ENCODE results near the gene OCA2. TPM values are rescaled to one million over a fixed set of nuclear protein-coding genes. Genes with fewer than 3 reads are reported as not detected.

Gene OCA2
- total and polyA plus RNA-seq, 4 donors = 0.49 to 23.0 (median 2.3) TPM

DNA sequence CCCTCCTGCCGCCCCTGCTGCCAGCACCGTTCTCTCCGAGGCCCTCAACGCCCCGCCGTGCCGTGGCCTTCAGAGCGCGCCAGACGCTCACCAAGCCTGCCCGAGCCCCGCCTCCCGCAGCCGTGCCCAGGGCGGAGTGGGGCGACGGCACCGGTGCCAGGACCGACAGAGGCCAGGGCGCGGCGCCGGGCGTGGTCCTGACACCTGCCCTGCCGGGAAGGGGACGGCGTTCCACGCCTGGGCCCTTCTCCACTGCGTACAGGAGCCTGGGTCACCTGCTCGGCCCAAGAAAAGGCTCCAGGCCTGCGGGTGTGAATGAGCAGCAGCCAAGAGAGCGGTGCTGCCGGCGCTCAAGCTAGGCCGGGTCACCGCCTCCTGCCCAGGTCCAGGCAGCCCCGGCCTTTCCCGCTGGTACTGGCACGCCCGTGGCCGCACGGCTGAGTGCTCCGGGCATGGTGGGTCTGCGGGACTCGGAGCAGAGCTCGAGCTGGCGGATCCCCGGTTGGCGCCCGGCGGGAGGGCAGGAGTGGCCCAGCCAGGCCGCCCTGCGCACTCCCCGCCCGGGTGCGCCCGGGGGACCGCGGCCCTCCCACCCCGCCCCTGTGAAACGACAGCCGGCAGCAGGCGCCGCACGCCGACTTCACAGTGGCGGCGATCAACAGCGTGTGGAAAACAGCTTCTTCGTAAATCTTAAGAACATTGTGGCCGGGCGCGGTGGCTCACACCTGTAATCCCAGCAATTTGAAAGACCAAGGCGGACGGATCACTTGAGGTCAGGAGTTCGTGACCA, 4.2 kb downstream of the OCA2 start:
- Histone ChIP-seq H3K4me1 (ENCODE audit: control insufficient read depth in 5 of 5, insufficient read depth in 5 of 5, low read length in 5 of 5) (peaks cover 0 to 51% (median 8%) of the 10 kb centered on the region in 5 donors), H3K27me3 (ENCODE audit: control insufficient read depth in 3 of 3, insufficient read depth in 3 of 3, low read length in 2 of 3) (peaks cover 0 to 7% (median 0%) of the 10 kb centered on the region in 3 donors), H3K4me3 (peak overlapping the region; percentile 28), H3K9ac (ENCODE audit: insufficient read depth in 1 of 2, low read length in 2 of 2) (peak overlapping the region in 1 of 2 donors; percentile 51), H3K27ac (ENCODE audit: low read depth in 1 of 2, low read length in 1 of 2) (peak overlapping the region; percentile 29 to 94), H3K9me3 (ENCODE audit: control insufficient read depth in 4 of 4, insufficient read depth in 3 of 4, low read length in 3 of 4) (peaks cover 0 to 5% (median under 1%) of the 10 kb centered on the region in 4 donors), H3K36me3 (ENCODE audit: control insufficient read depth in 4 of 4, insufficient read depth in 4 of 4, low read length in 4 of 4) (peaks cover 0 to 5% (median 2%) of the 10 kb centered on the region in 4 donors)
- 3 to 4% methylated on average over 51 to 76 of the region's 76 CpGs for WGBS, 2 donors
- TF ChIP-seq, protein P1, sequence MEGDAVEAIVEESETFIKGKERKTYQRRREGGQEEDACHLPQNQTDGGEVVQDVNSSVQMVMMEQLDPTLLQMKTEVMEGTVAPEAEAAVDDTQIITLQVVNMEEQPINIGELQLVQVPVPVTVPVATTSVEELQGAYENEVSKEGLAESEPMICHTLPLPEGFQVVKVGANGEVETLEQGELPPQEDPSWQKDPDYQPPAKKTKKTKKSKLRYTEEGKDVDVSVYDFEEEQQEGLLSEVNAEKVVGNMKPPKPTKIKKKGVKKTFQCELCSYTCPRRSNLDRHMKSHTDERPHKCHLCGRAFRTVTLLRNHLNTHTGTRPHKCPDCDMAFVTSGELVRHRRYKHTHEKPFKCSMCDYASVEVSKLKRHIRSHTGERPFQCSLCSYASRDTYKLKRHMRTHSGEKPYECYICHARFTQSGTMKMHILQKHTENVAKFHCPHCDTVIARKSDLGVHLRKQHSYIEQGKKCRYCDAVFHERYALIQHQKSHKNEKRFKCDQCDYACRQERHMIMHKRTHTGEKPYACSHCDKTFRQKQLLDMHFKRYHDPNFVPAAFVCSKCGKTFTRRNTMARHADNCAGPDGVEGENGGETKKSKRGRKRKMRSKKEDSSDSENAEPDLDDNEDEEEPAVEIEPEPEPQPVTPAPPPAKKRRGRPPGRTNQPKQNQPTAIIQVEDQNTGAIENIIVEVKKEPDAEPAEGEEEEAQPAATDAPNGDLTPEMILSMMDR (IDR thresholded peaks at IDR 0.05; ENCODE audit: control extremely low read depth, extremely low read depth) = no peak
- ATAC-seq (ENCODE audit: insufficient read depth, low FRiP score) = peak; percentile 70
- peak; percentile 56 to 68 (median 61) for DNase-seq

DNA sequence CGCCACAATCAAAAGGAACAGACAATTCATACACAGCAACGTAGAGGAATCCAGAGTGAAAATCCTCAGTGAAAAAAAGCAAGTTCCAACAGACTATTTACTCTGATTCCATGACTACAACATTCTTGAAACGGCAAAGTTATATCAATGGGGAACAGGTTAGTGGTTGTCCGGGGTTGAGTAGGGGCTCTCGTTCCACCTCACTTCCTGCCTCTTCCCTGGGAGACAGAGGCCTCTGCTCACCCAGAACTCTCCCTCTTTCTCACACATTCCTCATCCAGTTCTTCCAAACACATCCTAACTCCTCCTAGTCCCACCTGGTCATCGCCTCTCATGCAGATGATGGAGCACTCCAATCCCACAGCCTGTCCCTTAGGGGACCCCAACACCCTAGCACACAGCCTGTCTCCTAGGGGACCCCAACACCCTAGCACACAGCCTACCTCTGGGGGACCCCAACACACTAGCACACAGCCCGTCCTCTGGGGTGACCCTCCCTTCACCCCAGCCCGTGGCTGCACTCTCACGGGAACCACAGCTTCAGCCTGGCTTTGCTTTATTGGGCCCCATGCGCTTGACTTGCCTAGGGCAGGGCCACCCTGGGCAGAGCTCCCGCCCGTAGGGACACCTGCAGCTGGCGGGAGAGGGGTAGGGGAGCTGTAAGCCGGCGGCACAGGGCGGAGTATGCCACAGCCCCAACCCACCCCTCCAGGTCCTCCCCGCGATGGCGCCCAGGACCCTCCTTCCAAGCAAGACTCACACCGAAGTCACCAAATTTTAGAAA, 5.2 kb downstream of the OCA2 start:
- H3K27me3 ChIP-seq (ENCODE audit: control insufficient read depth in 3 of 3, insufficient read depth in 3 of 3, low read length in 2 of 3) = peaks cover 0 to 4% (median 0%) of the 10 kb centered on the region in 3 donors
- ATAC-seq (ENCODE audit: insufficient read depth, low FRiP score) (no peak), DNase-seq (peak in 1 of 3 donors; percentile 33)
- WGBS, 2 donors = 42 to 59% methylated on average over 20 of the region's 20 CpGs
- H3K9ac ChIP-seq (ENCODE audit: insufficient read depth in 1 of 2, low read length in 2 of 2) = no peak overlapping the region
- no peak overlapping the region for H3K27ac ChIP-seq (ENCODE audit: low read depth in 1 of 2, low read length in 1 of 2)
- H3K4me1 ChIP-seq (ENCODE audit: control insufficient read depth in 5 of 5, insufficient read depth in 5 of 5, low read length in 5 of 5) = peaks cover 0 to 45% (median 8%) of the 10 kb centered on the region in 5 donors
- H3K4me3 ChIP-seq = no peak overlapping the region
- TF ChIP-seq, protein P1 (IDR thresholded peaks at IDR 0.05; ENCODE audit: control extremely low read depth, extremely low read depth) = no peak
- peaks cover 0 to 5% (median 2%) of the 10 kb centered on the region in 4 donors for H3K36me3 ChIP-seq (ENCODE audit: control insufficient read depth in 4 of 4, insufficient read depth in 4 of 4, low read length in 4 of 4)
- peaks cover 0 to 5% (median under 1%) of the 10 kb centered on the region in 4 donors for H3K9me3 ChIP-seq (ENCODE audit: control insufficient read depth in 4 of 4, insufficient read depth in 3 of 4, low read length in 3 of 4)

- Histone ChIP-seq H3K9me3 (ENCODE audit: control insufficient read depth in 4 of 4, insufficient read depth in 3 of 4, low read length in 3 of 4) (peaks cover 0 to 5% (median under 1%) of the 10 kb centered on the region in 4 donors), H3K4me3 (no peak overlapping the region), H3K27ac (ENCODE audit: low read depth in 1 of 2, low read length in 1 of 2) (no peak overlapping the region), H3K36me3 (ENCODE audit: control insufficient read depth in 4 of 4, insufficient read depth in 4 of 4, low read length in 4 of 4) (peaks cover 0 to 5% (median 2%) of the 10 kb centered on the region in 4 donors), H3K4me1 (ENCODE audit: control insufficient read depth in 5 of 5, insufficient read depth in 5 of 5, low read length in 5 of 5) (peaks cover 0 to 18% (median 4%) of the 10 kb centered on the region in 5 donors), H3K9ac (ENCODE audit: insufficient read depth in 1 of 2, low read length in 2 of 2) (no peak overlapping the region), H3K27me3 (ENCODE audit: control insufficient read depth in 3 of 3, insufficient read depth in 3 of 3, low read length in 2 of 3) (no peaks in the 10 kb centered on the region)
- no peak for ATAC-seq (ENCODE audit: insufficient read depth, low FRiP score)
- 71 to 96% methylated on average over 2 of the region's 2 CpGs for WGBS, 2 donors
- TF ChIP-seq, protein P1 (IDR thresholded peaks at IDR 0.05; ENCODE audit: control extremely low read depth, extremely low read depth) = no peak
- no peak for DNase-seq
Observed at GRCh38 chr15:28091313-28091712, 7.8 kb downstream of the OCA2 start.

All from lung (tissue), 12 donors.